T47D (cell line): ENCODE data around the gene MEG3.
"Not testable (repeated sequence)": the region's sequence is repeated elsewhere in the genome, so short reads cannot be mapped to it uniquely, and the experiment has no call there.

Experiments used
- DNase-seq, 2 experiments: peaks; one replicate each; pipeline versions ENCODE4 v3.0.0 to v3.0.0-alpha.2; 2011 to 2012; ENCODE audit warnings: low read depth in 1 of 2, low spot score in 1 of 2
- JUND ChIP-seq: IDR thresholded peaks from 2 replicates; pipeline ENCODE4 v1.6.1; 2012; ENCODE audit warnings: low read depth
- in situ Hi-C: cut with HindIII; loops from 2 replicates; pipeline ENCODE4 v1.10.0; 2016; ENCODE audit warnings: low sequenced_read_pairs, low pct_unique_long_range_greater_than_20kb

Gene MEG3

GRCh38 chr14:100810861-100811461 lies 15.0 kb upstream of the MEG3 start:
- no peak for DNase-seq
- in situ Hi-C loops, result no loop called here

GRCh38 chr14:100813291-100813690 lies 12.6 kb upstream of the MEG3 start:
- in situ Hi-C loops, result no loop called here
- no peak for TF ChIP-seq JUND

More at GRCh38 chr14:100810861-100811461, 15.0 kb upstream of the MEG3 start:
- TF ChIP-seq JUND, result no peak

DNA sequence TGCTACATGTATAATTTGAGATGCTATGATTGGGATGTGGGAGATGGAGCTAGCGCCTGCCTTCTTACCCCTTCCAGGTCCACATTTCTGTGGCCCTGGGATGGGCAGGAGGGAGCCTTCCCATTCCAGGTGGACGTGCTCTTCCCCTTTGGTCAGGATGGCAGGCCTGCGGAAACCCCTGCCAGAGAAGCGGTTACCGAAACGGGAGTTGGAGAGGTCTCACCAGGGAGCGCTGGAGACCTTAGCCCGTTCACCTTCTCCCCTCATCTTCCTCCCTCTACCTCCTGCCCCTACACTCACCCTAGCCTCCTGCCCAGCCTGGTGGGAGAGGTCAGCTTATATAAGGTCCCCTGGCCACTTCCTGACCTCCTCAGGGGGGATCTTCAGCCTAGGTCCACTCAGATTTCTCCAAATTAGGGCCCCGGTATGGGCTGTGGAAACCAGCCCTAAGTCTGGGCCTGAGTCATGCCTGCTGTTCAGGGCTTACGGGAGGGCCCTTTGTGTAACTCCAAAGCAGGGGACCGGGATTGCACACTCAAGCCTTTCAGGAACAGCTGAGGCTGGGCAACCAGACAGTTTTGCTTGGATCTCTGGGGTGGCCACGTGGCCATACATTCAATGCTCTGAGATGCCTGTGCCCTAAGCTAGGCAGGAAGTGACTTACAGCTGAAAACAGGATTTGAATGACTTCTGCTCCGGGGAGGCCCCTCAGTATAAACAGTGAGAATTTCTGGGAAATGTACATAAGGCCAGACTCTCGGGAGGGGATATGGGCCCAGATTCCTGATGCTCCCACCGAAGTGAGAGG lies 10.2 kb upstream of the MEG3 start:
- TF ChIP-seq JUND, result no peak
- in situ Hi-C loops, result no loop called here
- no peak for DNase-seq

More at GRCh38 chr14:100813291-100813690, 12.6 kb upstream of the MEG3 start:
- DNase-seq, result no peak

GRCh38 chr14:100816286-100816949 lies 9.5 kb upstream of the MEG3 start:
- in situ Hi-C loops, result no loop called here
- DNase-seq, result no peak
- TF ChIP-seq JUND, result no peak

DNA sequence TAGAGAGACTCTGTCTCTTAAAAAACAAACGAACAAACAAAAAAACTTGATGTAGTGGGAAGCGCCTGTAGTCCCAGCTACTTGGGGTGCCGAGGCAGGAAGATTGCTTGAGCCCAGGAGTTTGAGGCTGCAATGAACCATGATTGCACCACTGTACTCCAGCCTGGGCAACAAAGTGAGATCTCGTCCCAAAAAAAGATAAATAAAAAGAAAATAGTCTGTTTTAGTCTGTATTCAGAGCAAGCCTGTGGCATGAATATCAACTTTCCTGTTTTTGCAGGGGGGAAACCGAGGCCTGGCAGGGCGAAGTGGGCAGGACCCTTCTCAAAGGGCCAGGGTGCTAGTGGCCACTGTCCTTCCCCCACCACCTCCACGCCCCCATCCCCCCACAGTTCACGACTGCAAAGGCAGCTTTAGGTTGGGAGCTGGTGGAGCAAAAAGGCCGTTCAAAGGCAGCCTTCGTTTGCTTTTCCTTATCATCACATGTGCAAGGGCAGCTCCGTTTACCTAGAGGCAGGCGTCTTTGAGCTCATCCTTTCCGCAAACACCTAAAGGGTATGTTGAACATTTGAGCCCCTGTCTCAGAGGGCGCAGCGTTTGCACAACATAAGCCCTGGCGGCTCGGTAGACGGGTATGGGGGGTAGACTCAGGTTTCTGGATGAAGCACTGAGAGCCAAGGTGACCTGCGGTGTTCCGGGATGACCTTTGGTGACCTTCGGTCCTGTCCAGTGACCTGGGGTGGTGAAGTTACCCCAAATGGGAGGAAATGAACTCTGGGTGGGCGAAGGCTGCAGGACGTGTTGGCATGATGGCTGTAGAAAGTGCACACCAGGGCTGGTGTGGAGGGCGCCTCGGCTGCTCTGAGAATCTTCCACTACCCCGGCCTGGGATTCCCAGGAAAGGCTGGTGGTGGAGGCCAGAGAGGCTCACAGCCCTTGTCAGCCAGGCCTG lies 8.7 kb upstream of the MEG3 start:
- no peak for DNase-seq
- in situ Hi-C loops, result no loop called here
- no peak for TF ChIP-seq JUND

GRCh38 chr14:100818221-100818699 lies 7.7 kb upstream of the MEG3 start:
- in situ Hi-C loops, result no loop called here
- no peak for DNase-seq
- TF ChIP-seq JUND, result no peak

DNA sequence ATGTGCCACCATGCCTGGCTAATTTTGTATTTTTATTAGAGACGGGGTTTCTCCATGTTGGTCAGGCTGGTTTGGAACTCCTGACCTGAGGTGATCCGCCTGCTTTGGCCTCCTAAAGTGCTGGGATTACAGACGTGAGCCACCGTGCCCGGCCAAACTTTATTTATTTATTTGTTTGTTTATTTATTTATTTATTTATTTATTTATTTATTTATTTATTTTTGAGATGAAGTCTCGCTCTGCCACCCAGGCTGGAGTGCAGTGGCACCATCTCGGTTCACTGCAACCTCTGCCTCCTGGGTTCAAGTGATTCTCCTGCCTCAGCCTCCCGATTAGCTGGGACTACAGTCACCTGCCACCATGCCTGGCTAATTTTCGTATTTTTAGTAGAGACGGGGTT lies 7.0 kb upstream of the MEG3 start:
- in situ Hi-C loops, DNase-seq: not testable (repeated sequence)

DNA sequence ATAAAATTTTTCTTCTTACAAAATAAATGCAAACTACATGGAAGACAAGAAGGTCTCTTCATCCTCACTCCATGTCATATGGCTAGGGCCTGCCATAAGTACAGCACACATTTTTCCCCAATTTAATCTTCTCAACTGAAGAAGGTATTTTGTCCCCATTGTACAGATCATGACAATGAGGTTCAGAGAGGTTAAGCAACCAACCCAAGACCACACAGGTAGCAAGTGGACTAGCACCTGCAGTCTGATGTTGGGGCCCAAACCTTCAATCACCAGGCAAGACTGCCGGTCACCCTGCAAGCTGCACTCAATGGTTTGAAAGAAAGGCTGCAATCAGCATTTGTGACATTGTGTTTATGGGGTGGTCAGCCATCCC lies 6.5 kb upstream of the MEG3 start:
- DNase-seq, result no peak
- in situ Hi-C loops, result no loop called here
- no peak for TF ChIP-seq JUND

- TF ChIP-seq JUND, result no peak
- no peak for DNase-seq
- in situ Hi-C loops, result no loop called here
Measured at GRCh38 chr14:100819829-100820475, 6.0 kb upstream of the MEG3 start.

DNA sequence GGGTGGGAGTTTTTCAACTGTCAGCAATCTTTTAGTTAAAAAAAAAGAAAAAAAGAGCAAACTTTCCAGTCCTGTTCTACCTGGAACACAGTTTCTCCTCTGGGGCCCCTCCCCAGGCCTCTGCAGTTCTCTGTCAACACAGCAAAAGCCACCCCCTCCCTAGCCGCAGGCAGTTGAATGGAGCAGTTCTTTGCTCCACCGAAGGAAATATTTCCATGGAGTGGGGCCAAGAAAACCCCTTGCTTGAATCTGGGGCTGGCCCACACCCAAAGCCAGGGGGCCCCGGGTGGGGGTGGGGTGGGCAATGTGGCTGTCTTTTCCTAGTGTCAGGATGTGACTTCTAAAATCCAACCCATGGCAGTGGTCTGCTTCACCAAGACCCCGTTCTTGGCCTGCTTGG lies 5.0 kb upstream of the MEG3 start:
- in situ Hi-C loops, result no loop called here
- TF ChIP-seq JUND, result no peak
- DNase-seq, result no peak

- in situ Hi-C loops, result no loop called here
- no peak for DNase-seq
- TF ChIP-seq JUND, result no peak
Measured at GRCh38 chr14:100822013-100822412, 3.9 kb upstream of the MEG3 start.

GRCh38 chr14:100822532-100823296 lies 3.2 kb upstream of the MEG3 start:
- in situ Hi-C loops, result no loop called here
- no peak for DNase-seq
- TF ChIP-seq JUND, result no peak
